NCI-H2107 treated with DMSO at 0.1 percent for 48 hours (cell line): ENCODE results near the gene CTSZ.
A peak's percentile ranks its signal among the peaks of the same experiment; 100 is the strongest.
"Not testable (repeated sequence)": the region's sequence is repeated elsewhere in the genome, so short reads cannot be mapped to it uniquely, and the experiment has no call there.

Experiments
- DNase-seq: peaks from one replicate; lab custom pipeline; 2025; ENCODE audit not compliant: unreplicated experiment; lab: John Stamatoyannopoulos, UW

Gene CTSZ

GRCh38 chr20:59006864-59007664, at the start of gene CTSZ:
CTSZ (minus strand) TSS chr20:59007254; CDS start chr20:59007128, 126 bp downstream.
- DNase-seq: no peak

GRCh38 chr20:59055302-59055701, 48.2 kb upstream of the CTSZ start:
- no peak for DNase-seq

- no peak for DNase-seq
These were observed 44.7 kb upstream of the CTSZ start for GRCh38 chr20:59051666-59052185.

- DNase-seq: no peak
These were observed 43.4 kb upstream of the CTSZ start for GRCh38 chr20:59050437-59050836.

- DNase-seq: no peak
These were observed 41.6 kb upstream of the CTSZ start for GRCh38 chr20:59048681-59049030.

- no peak for DNase-seq
These were observed 41.1 kb upstream of the CTSZ start for GRCh38 chr20:59047938-59048680.

GRCh38 chr20:59046862-59047261, 39.8 kb upstream of the CTSZ start:
- DNase-seq: no peak

GRCh38 chr20:59044796-59045195, 37.7 kb upstream of the CTSZ start:
- no peak for DNase-seq

GRCh38 chr20:59044295-59044694, 37.2 kb upstream of the CTSZ start:
- DNase-seq: no peak

- DNase-seq: no peak
These were observed 36.6 kb upstream of the CTSZ start for GRCh38 chr20:59043698-59044097.

GRCh38 chr20:59042796-59043631, 36.0 kb upstream of the CTSZ start:
- DNase-seq: peak; percentile 70

GRCh38 chr20:59042151-59042795, 35.2 kb upstream of the CTSZ start, which contains the start of gene PRELID3B:
PRELID3B (minus strand) TSS chr20:59042786; CDS start chr20:59042730, 56 bp downstream.
- peak; percentile 24 for DNase-seq

GRCh38 chr20:59041487-59041886, 34.4 kb upstream of the CTSZ start:
- not testable (repeated sequence) for DNase-seq

GRCh38 chr20:59040667-59041066, 33.6 kb upstream of the CTSZ start:
- no peak for DNase-seq

GRCh38 chr20:59039233-59039632, 32.2 kb upstream of the CTSZ start:
- DNase-seq: no peak

- DNase-seq: no peak
These were observed 30.3 kb upstream of the CTSZ start for GRCh38 chr20:59037386-59037785.

GRCh38 chr20:59035381-59035780, 28.3 kb upstream of the CTSZ start:
- no peak for DNase-seq

- DNase-seq: peak; percentile 7
These were observed 26.6 kb upstream of the CTSZ start for GRCh38 chr20:59033616-59034165.

- DNase-seq: no peak
These were observed 26.0 kb upstream of the CTSZ start for GRCh38 chr20:59033093-59033492.

- DNase-seq: peak; percentile 53
These were observed 25.6 kb upstream of the CTSZ start for GRCh38 chr20:59032713-59033059.
